Spleen (tissue), 7 donors: ENCODE results near the gene AKAP12.

Experiments used
- POLR2A ChIP-seq, 3 donors: fragments of 450-650 bp; IDR thresholded peaks; one replicate each; pipeline ENCODE4 v1.5.1; 2017; ENCODE audit warnings: antibody characterized with exemption in 3 of 3, mild to moderate bottlenecking in 1 of 3
- TF ChIP-seq, protein P1 (sequence below), 11 experiments: fragments of 200-600 bp in 7 of 11; fragments of 450-650 bp in 4 of 11; sonication (generic) in 4 of 11; IDR thresholded peaks in 8 of 11; conservative IDR thresholded peaks in 3 of 11; 1 replicate in 7 of 11; 2 replicates in 4 of 11; pipeline versions ENCODE4 v1.4.0 to v1.8.0; 2016 to 2021; ENCODE audit warnings: antibody characterized with exemption in 11 of 11, inconsistent platforms in 4 of 11, mild to moderate bottlenecking in 1 of 11
- donor health status: DM: no; HTN: no; CAD: no; lungs with moderate emphysema.
- donor health status: DM: no; HTN: no; CAD: no.
- donor health status: DM: no; HTN: no; CAD: no.

- TF ChIP-seq, protein P1, sequence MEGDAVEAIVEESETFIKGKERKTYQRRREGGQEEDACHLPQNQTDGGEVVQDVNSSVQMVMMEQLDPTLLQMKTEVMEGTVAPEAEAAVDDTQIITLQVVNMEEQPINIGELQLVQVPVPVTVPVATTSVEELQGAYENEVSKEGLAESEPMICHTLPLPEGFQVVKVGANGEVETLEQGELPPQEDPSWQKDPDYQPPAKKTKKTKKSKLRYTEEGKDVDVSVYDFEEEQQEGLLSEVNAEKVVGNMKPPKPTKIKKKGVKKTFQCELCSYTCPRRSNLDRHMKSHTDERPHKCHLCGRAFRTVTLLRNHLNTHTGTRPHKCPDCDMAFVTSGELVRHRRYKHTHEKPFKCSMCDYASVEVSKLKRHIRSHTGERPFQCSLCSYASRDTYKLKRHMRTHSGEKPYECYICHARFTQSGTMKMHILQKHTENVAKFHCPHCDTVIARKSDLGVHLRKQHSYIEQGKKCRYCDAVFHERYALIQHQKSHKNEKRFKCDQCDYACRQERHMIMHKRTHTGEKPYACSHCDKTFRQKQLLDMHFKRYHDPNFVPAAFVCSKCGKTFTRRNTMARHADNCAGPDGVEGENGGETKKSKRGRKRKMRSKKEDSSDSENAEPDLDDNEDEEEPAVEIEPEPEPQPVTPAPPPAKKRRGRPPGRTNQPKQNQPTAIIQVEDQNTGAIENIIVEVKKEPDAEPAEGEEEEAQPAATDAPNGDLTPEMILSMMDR (IDR thresholded peaks at IDR 0.05 in 8 of 11, conservative IDR thresholded peaks at IDR 0.05 in 3 of 11) = no peak
- TF ChIP-seq POLR2A (IDR thresholded peaks at IDR 0.05) = no peak
These were observed 46.4 kb downstream of the AKAP12 start for GRCh38 chr6:151286214-151286613.
